Naive thymus-derived CD4-positive, alpha-beta T cell (primary cell): ENCODE results near the gene CSF3R. TPM values are rescaled to one million over a fixed set of nuclear protein-coding genes. Genes with fewer than 3 reads are reported as not detected.
A peak's percentile ranks its signal among the peaks of the same experiment; 100 is the strongest.
"Not testable (repeated sequence)": the region's sequence is repeated elsewhere in the genome, so short reads cannot be mapped to it uniquely, and the experiment has no call there.

Source experiments
- ATAC-seq: fragments of 150-1000 bp; cut with Tn5 transposase; 2 replicates; pipeline ENCODE4 v1.10.0; 2021; ENCODE audit warnings: mild to moderate bottlenecking, moderate library complexity
- CTCF ChIA-PET: fragments of 350-600 bp; sonication (Branson Sonifier 250); formaldehyde crosslinking; loops from one replicate; lab custom pipeline; 2021; ENCODE audit warnings: antibody characterized with exemption; lab: Charles Lee
- POLR2A ChIA-PET: fragments of 350-600 bp; sonication (Branson Sonifier 250); formaldehyde crosslinking; loops from one replicate; lab custom pipeline; 2021; ENCODE audit warnings: antibody characterized with exemption, inconsistent platforms; lab: Charles Lee
- DNase-seq, 9 donors: peaks; one replicate each; pipeline versions ENCODE4 v3.0.0 to v3.0.0-alpha.2; 2020 to 2022; ENCODE audit warnings: mixed read lengths in 1 of 9
- H3K27ac ChIP-seq: one replicate; pipeline ENCODE4 v1.7.0; 2013; ENCODE audit warnings: mild to moderate bottlenecking, low read depth, low read length, moderate library complexity
- H3K27me3 ChIP-seq, 2 donors: one replicate each; pipeline ENCODE4 v1.7.0; 2013; ENCODE audit warnings: low read length in 2 of 2, mild to moderate bottlenecking in 2 of 2, moderate library complexity in 2 of 2; ENCODE audit not compliant: control insufficient read depth in 2 of 2, insufficient read depth in 2 of 2
- H3K36me3 ChIP-seq, 3 experiments: 1 replicate in 2 of 3; 2 replicates in 1 of 3; pipeline ENCODE4 v1.7.0; 2013; ENCODE audit warnings: low read length in 3 of 3, mild to moderate bottlenecking in 3 of 3, moderate library complexity in 1 of 3; ENCODE audit not compliant: insufficient read depth in 3 of 3, control insufficient read depth in 2 of 3
- H3K4me1 ChIP-seq, 2 donors: one replicate each; pipeline ENCODE4 v1.7.0; 2013; ENCODE audit warnings: low read length in 2 of 2, mild to moderate bottlenecking in 2 of 2, moderate library complexity in 1 of 2; ENCODE audit not compliant: control insufficient read depth in 2 of 2, insufficient read depth in 2 of 2
- H3K4me3 ChIP-seq: 2 replicates; pipeline ENCODE4 v1.7.0; 2013; ENCODE audit warnings: mild to moderate bottlenecking, low read length
- H3K9me3 ChIP-seq, 3 experiments: 1 replicate in 2 of 3; 2 replicates in 1 of 3; pipeline ENCODE4 v1.7.0; 2013; ENCODE audit warnings: low read length in 3 of 3; ENCODE audit not compliant: control insufficient read depth in 2 of 3
- H3K27ac Mint-ChIP-seq, 9 donors: one replicate each; pipeline ENCODE4 v1.8.0; 2020 to 2022; ENCODE audit warnings: mixed read lengths in 9 of 9, mild to moderate bottlenecking in 8 of 9, moderate library complexity in 5 of 9, inconsistent platforms in 2 of 9
- H3K27me3 Mint-ChIP-seq, 5 donors: one replicate each; pipeline ENCODE4 v1.8.0; 2021 to 2022; ENCODE audit warnings: mixed read lengths in 5 of 5, mild to moderate bottlenecking in 1 of 5
- H3K36me3 Mint-ChIP-seq, 5 donors: one replicate each; pipeline ENCODE4 v1.8.0; 2020 to 2022; ENCODE audit warnings: mixed read lengths in 5 of 5, mild to moderate bottlenecking in 3 of 5, inconsistent platforms in 1 of 5
- H3K4me1 Mint-ChIP-seq, 7 donors: one replicate each; pipeline ENCODE4 v1.8.0; 2020 to 2022; ENCODE audit warnings: mixed read lengths in 7 of 7, mild to moderate bottlenecking in 3 of 7, inconsistent platforms in 1 of 7
- H3K4me3 Mint-ChIP-seq, 10 donors: one replicate each; pipeline ENCODE4 v1.8.0; 2020 to 2022; ENCODE audit warnings: mild to moderate bottlenecking in 10 of 10, mixed read lengths in 10 of 10, moderate library complexity in 6 of 10, inconsistent platforms in 2 of 10
- H3K9me3 Mint-ChIP-seq, 11 donors: one replicate each; pipeline ENCODE4 v1.8.0; 2020 to 2022; ENCODE audit warnings: mixed read lengths in 11 of 11, mild to moderate bottlenecking in 4 of 11, inconsistent platforms in 1 of 11, moderate library complexity in 1 of 11
- intact Hi-C, 2 donors: fragments of 100-400 bp; cut with micrococcal nuclease; formaldehyde crosslinking; loops; one replicate each; pipeline ENCODE4 v1.15.1; 2023
- polyA plus RNA-seq, 2 donors: library from polyadenylated mRNA; unstranded; fragments of 300-500 nt; fragmentation: Illumina TruSeq; gene quantifications; one replicate each; pipeline ENCODE4 v1.2.3, GENCODE V29; 2021
- total RNA-seq, 6 experiments: library from RNA in 5 of 6; stranded (reverse) in 5 of 6; gene quantifications; 1 replicate in 5 of 6; 2 replicates in 1 of 6; pipeline ENCODE4 v1.2.3 and lab custom pipeline; 2021 to 2026

Gene CSF3R
- total and polyA plus RNA-seq, 7 experiments from 2014 or later = 0.14 to 182 (median 1.3) TPM

- intact Hi-C loops = no loop called here
- Mint-ChIP-seq H3K9me3 (no peaks in the 10 kb centered on the region), H3K27ac (no peak overlapping the region), H3K36me3 (no peaks in the 10 kb centered on the region), H3K4me1 (no peaks in the 10 kb centered on the region), H3K27me3 (peaks cover 6 to 33% (median 12%) of the 10 kb centered on the region in 5 donors), H3K4me3 (no peak overlapping the region)
- ChIA-PET POLR2A (no interaction called here), CTCF (interaction anchor here (1.7 kb wide), 1 partner anchor 10 kb away, joined by 3 read pairs; no protein-coding TSS in a partner anchor)
- H3K4me3 ChIP-seq = no peak overlapping the region
- no peaks in the 10 kb centered on the region for H3K4me1 ChIP-seq
- DNase-seq (no peak), ATAC-seq (no peak)
- H3K27me3 ChIP-seq = no peaks in the 10 kb centered on the region
- H3K27ac ChIP-seq = no peak overlapping the region
- no peaks in the 10 kb centered on the region for H3K9me3 ChIP-seq
- H3K36me3 ChIP-seq = no peaks in the 10 kb centered on the region
Observed at GRCh38 chr1:36506276-36506920, 23.7 kb upstream of the CSF3R start.

DNA sequence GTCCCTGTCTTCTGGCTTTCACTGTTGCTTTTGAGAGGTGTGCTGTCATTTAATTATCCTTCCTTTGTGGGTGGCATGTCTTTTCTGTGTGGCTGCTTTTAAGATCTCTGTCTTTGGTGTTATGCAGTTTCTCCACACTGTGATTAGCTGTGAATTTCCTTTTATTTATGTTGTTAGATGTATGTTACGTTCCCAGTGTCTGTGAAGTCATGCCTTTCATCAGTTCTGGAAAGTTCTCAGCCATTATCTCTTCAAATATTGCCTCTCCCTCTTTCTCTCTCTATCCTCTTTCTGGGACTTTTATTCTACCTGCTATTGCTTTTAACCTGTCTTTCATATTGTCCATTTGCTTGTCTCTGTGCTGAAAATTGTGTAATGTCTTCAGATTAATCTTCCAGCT is 21.0 kb upstream of the CSF3R start:
- Mint-ChIP-seq H3K4me1 (no peaks in the 10 kb centered on the region), H3K4me3 (no peak overlapping the region), H3K27me3 (peaks cover 6 to 41% (median 12%) of the 10 kb centered on the region in 5 donors), H3K9me3 (no peaks in the 10 kb centered on the region), H3K36me3 (no peaks in the 10 kb centered on the region), H3K27ac (no peak overlapping the region)
- Histone ChIP-seq H3K4me1 (no peaks in the 10 kb centered on the region), H3K36me3 (no peaks in the 10 kb centered on the region), H3K9me3 (no peaks in the 10 kb centered on the region), H3K27ac (no peak overlapping the region), H3K27me3 (no peaks in the 10 kb centered on the region), H3K4me3 (no peak overlapping the region)
- POLR2A ChIA-PET = no interaction called here
- CTCF ChIA-PET = no interaction called here
- intact Hi-C loops = no loop called here
- no peak for DNase-seq
- no peak for ATAC-seq

- H3K9me3 ChIP-seq = no peaks in the 10 kb centered on the region
- CTCF ChIA-PET = no interaction called here
- Mint-ChIP-seq H3K27me3 (peaks cover 6 to 45% (median 11%) of the 10 kb centered on the region in 5 donors), H3K9me3 (no peaks in the 10 kb centered on the region), H3K4me1 (no peaks in the 10 kb centered on the region), H3K36me3 (no peaks in the 10 kb centered on the region), H3K4me3 (no peak overlapping the region), H3K27ac (peak overlapping the region in 1 of 9 donors; percentile 17)
- no peaks in the 10 kb centered on the region for H3K27me3 ChIP-seq
- H3K27ac ChIP-seq = no peak overlapping the region
- intact Hi-C loops = no loop called here
- DNase-seq = no peak
- H3K36me3 ChIP-seq = no peaks in the 10 kb centered on the region
- no peak for ATAC-seq
- H3K4me3 ChIP-seq = no peak overlapping the region
- H3K4me1 ChIP-seq = no peaks in the 10 kb centered on the region
- POLR2A ChIA-PET = no interaction called here
Observed at GRCh38 chr1:36503159-36503558, 20.4 kb upstream of the CSF3R start.

GRCh38 chr1:36502616-36503015 is 19.9 kb upstream of the CSF3R start:
- H3K27ac Mint-ChIP-seq = peak overlapping the region in 1 of 9 donors; percentile 17
- no peaks in the 10 kb centered on the region for H3K36me3 Mint-ChIP-seq
- ChIA-PET POLR2A (interaction anchor here (0.8 kb wide), 1 partner anchor 27 kb away, joined by 3 read pairs; no protein-coding TSS in a partner anchor), CTCF (no interaction called here)
- no peaks in the 10 kb centered on the region for H3K4me1 Mint-ChIP-seq
- peaks cover 4 to 46% (median 10%) of the 10 kb centered on the region in 5 donors for H3K27me3 Mint-ChIP-seq
- H3K4me1 ChIP-seq = no peaks in the 10 kb centered on the region
- H3K27me3 ChIP-seq = no peaks in the 10 kb centered on the region
- H3K9me3 ChIP-seq = no peaks in the 10 kb centered on the region
- no peaks in the 10 kb centered on the region for H3K9me3 Mint-ChIP-seq
- intact Hi-C loops = no loop called here
- ATAC-seq (no peak), DNase-seq (no peak)
- no peak overlapping the region for H3K4me3 ChIP-seq
- no peaks in the 10 kb centered on the region for H3K36me3 ChIP-seq
- H3K4me3 Mint-ChIP-seq = no peak overlapping the region
- no peak overlapping the region for H3K27ac ChIP-seq

DNA sequence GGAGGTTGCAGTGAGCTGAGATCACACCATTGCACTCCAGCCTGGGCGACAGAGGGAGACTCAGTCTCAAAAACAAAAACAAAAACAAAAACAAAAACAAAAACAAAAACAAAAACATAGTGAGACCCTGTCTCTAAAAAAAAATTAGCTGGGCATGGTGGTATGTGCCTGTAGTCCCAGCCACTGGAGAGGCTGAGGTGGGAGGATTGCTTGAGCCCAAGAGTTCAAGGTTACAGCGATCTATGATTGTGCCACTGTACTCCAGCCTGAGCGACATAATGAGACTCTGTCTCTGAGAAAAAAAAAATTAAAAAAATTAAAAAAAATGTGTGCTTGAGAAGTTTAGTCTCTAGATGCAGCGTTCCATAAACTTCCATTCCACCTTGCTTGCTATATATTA is 19.2 kb upstream of the CSF3R start:
- H3K27ac Mint-ChIP-seq, H3K4me1 Mint-ChIP-seq, H3K27me3 ChIP-seq, H3K4me3 ChIP-seq, DNase-seq, H3K4me3 Mint-ChIP-seq, intact Hi-C loops, CTCF ChIA-PET, H3K36me3 ChIP-seq, H3K36me3 Mint-ChIP-seq, H3K9me3 ChIP-seq, H3K27ac ChIP-seq, H3K4me1 ChIP-seq, ATAC-seq, H3K9me3 Mint-ChIP-seq: not testable (repeated sequence)
- peaks cover 0 to 47% (median 6%) of the 10 kb centered on the region in 5 donors for H3K27me3 Mint-ChIP-seq
- POLR2A ChIA-PET = interaction anchor here (0.8 kb wide), 1 partner anchor 27 kb away, joined by 3 read pairs; no protein-coding TSS in a partner anchor

- Histone ChIP-seq H3K27ac (no peak overlapping the region), H3K9me3 (no peaks in the 10 kb centered on the region), H3K4me1 (no peaks in the 10 kb centered on the region), H3K4me3 (no peak overlapping the region), H3K36me3 (no peaks in the 10 kb centered on the region), H3K27me3 (no peaks in the 10 kb centered on the region)
- ATAC-seq (no peak), DNase-seq (no peak)
- peaks cover 0 to 25% (median 5%) of the 10 kb centered on the region in 5 donors for H3K27me3 Mint-ChIP-seq
- no peak overlapping the region for H3K4me3 Mint-ChIP-seq
- no peaks in the 10 kb centered on the region for H3K36me3 Mint-ChIP-seq
- H3K27ac Mint-ChIP-seq = no peak overlapping the region
- H3K4me1 Mint-ChIP-seq = peaks cover 0 to 2% (median 0%) of the 10 kb centered on the region in 7 donors
- ChIA-PET POLR2A (no interaction called here), CTCF (no interaction called here)
- no peaks in the 10 kb centered on the region for H3K9me3 Mint-ChIP-seq
- intact Hi-C loops = no loop called here
Observed at GRCh38 chr1:36497207-36497606, 14.5 kb upstream of the CSF3R start.

GRCh38 chr1:36494971-36495370 is 12.3 kb upstream of the CSF3R start:
- POLR2A ChIA-PET = no interaction called here
- Histone ChIP-seq H3K9me3 (no peaks in the 10 kb centered on the region), H3K27me3 (no peaks in the 10 kb centered on the region), H3K4me3 (no peak overlapping the region), H3K27ac (no peak overlapping the region), H3K4me1 (no peaks in the 10 kb centered on the region), H3K36me3 (no peaks in the 10 kb centered on the region)
- Mint-ChIP-seq H3K36me3 (no peaks in the 10 kb centered on the region), H3K9me3 (no peaks in the 10 kb centered on the region), H3K27ac (no peak overlapping the region), H3K4me3 (no peak overlapping the region), H3K4me1 (peaks cover 0 to 13% (median 8%) of the 10 kb centered on the region in 7 donors), H3K27me3 (peaks cover 0 to 21% (median 5%) of the 10 kb centered on the region in 5 donors)
- DNase-seq (no peak), ATAC-seq (no peak)
- CTCF ChIA-PET = no interaction called here
- intact Hi-C loops = no loop called here
